Jurkat, Clone E6-1 (cell line): Measurements from ENCODE around the gene SNX25. TPM values are rescaled to one million over a fixed set of nuclear protein-coding genes. Genes with fewer than 3 reads are reported as not detected.
A peak's percentile ranks its signal among the peaks of the same experiment; 100 is the strongest.
"Not testable (repeated sequence)": the region's sequence is repeated elsewhere in the genome, so short reads cannot be mapped to it uniquely, and the experiment has no call there.

Experiments
- DNase-seq: peaks from one replicate; pipeline ENCODE4 v3.0.0-alpha.2; 2011; ENCODE audit warnings: low read depth, low spot score
- H3K4me3 ChIP-seq: 2 replicates; pipeline ENCODE4 v1.5.1; 2011; ENCODE audit warnings: mild to moderate bottlenecking, low read length, control low read depth, moderate library complexity
- polyA plus RNA-seq: library from polyadenylated mRNA; unstranded; fragments of >200 nt; gene quantifications from one replicate; pipeline ENCODE4 v1.2.1, GENCODE V29; 2012; ENCODE audit warnings: missing spikeins; ENCODE audit not compliant: insufficient read length, insufficient read depth

SNX25 gene
- 7.2 TPM for polyA plus RNA-seq

- DNase-seq: peak; percentile 64
Observed at GRCh38 chr4:185209031-185209851, at the start of gene SNX25. SNX25 (plus strand) TSS chr4:185209598; CDS start chr4:185209827, 229 bp downstream.

GRCh38 chr4:185165605-185166063 is 43.8 kb upstream of the SNX25 start:
- peak; percentile 89 for DNase-seq
- H3K4me3 ChIP-seq: no peak overlapping the region

More at GRCh38 chr4:185209031-185209851, at the start of gene SNX25:
- peak within 1 kb of the TSS; percentile 57 for H3K4me3 ChIP-seq

GRCh38 chr4:185167234-185167633 is 42.2 kb upstream of the SNX25 start:
- DNase-seq: no peak
- no peak overlapping the region for H3K4me3 ChIP-seq

DNA sequence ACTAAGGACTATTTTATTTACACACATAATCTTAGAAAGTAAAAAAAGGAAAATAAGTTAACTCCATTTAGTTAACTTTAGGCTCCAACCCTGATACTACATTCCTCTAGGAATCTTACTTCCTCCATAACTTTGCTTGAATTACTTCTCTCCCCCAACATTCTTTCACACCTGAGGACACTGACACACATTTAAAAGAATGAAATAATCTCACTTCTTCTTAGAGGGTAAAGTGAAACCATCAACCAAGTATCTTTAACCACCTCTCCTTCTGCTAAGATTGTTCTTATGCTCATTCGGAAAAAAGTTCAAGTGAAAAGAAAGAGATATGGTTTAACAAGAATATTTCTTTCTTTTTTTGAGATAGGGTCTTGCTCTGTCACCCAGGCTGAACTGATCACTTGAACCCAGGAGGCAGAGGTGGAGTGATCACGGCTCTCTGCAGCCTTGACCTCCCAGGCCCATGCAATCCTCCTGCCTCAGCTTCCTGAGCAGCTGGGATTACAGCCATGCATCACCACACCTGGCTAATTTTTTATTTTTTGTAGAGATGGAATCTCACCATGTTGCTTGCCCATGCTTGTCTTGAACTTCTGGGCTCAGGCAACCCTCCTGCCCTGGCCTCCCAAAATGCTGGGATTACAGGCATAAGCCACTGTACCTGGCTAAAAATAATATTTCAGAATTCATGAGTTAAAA is 37.9 kb upstream of the SNX25 start:
- no peak overlapping the region for H3K4me3 ChIP-seq
- DNase-seq: no peak

- DNase-seq: no peak
- no peak overlapping the region for H3K4me3 ChIP-seq
Observed at GRCh38 chr4:185179488-185179887, 29.9 kb upstream of the SNX25 start.

DNA sequence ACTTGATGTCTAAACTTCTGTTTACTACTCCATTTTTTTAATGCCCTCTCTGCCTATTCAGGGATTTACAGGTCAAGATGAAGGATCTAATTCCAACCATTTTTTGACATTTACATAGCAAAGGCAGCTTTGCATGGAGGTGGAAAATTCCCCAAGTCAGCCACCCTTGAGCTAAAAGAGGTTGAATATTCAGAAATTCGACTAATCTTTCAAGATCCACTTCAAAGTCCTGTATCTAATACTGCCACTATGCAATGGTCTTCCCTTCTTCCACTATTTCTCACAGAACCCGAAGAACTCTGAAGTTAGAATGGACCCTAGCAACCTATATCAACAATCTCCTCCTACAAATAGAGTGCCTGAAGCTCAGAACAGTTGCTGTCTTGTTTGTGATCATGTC is 27.2 kb upstream of the SNX25 start:
- no peak for DNase-seq
- H3K4me3 ChIP-seq: no peak overlapping the region

- H3K4me3 ChIP-seq: no peak overlapping the region
- DNase-seq: peak; percentile 89
Observed at GRCh38 chr4:185183622-185184281, 25.6 kb upstream of the SNX25 start.

DNA sequence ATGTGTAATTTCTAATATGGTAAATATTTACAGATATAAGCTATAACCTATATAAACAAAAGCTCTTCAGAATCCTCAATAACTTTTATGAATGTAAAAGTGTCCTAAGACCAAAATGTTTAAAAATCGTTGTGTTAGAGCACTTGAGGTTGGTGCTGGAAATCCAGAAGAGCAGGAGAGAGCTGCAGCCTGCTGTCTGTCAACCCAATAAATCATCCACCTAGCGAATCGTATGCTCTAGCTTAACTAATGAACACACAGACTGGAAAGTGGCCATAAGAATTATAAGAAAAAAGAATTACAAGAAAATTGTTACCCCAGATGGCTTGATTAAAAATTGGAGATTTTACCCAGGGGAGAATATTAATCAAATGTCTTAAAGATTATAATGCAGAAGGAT is 22.6 kb upstream of the SNX25 start:
- no peak for DNase-seq
- H3K4me3 ChIP-seq: no peak overlapping the region

DNA sequence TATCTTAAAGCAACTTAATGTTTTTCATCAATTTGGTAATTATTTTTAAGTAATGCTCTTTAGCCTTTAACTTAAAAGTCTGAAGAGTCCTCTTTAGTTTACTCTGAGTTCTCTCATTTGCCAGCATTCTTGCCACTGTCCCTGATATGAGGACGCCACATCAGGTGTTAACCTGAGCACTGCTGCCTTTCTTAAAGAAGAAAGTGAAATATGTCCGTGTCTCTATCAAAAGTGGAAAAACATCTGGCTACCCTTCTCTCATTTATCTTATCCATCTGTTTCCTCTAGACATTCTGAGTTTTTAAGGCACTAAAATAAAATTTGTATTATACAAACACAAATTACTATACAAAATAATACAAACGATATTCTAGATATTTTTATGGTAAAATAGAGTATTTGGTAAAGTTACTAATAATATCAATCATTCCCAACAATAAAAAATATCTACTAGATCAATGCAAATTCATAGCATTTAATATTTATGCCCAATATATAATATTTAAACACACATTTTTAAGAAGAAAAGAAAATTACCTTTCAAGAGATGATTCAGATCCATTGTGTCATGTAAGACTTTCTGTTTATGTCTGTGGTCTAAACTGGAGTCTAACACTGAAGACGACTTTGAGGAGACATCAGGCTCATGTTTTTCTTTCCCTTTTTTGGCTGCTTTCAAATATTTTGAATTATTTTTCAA is 19.6 kb upstream of the SNX25 start:
- no peak for DNase-seq
- no peak overlapping the region for H3K4me3 ChIP-seq

GRCh38 chr4:185190306-185190856 is 19.0 kb upstream of the SNX25 start:
- H3K4me3 ChIP-seq: no peak overlapping the region
- DNase-seq: no peak

DNA sequence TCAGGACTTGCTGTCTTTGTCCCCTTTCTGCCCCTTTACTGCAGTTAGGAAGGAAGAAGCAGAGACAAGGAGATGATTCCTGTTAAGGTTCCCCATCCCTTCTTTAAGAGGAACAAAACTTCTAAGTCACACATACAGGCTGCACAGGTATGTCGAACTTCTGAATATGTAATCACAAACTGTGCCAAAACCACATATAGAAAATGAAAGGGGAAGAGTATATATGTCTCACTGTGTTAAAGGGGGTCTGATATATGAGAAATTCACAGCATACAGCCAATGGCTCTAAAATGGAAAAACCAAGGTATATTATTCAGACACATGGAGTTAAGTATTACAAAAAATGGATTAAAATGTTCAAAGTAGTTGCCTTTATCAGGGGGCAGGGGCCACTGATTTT is 17.3 kb upstream of the SNX25 start:
- no peak for DNase-seq
- H3K4me3 ChIP-seq: no peak overlapping the region

GRCh38 chr4:185194924-185195888 is 14.2 kb upstream of the SNX25 start:
- DNase-seq: no peak

DNA sequence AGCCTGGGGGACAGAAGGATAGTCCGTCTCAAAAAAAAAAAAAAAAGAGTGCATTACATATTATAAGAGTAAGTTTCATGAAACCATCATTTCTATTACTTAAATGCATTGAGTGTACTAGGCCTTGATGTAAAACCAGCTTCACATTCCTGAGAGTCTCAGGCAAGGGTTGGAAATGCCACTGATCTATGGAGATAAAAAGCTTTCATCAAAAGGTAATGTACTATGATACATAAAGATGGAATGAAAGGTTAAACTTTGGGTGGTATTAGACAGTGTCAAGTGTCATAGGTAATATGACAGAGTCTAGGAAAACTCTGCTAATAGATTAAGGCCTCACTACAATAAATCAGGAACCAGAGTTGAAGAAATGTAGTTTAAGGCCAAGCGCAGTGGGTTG is 13.0 kb upstream of the SNX25 start:
- DNase-seq: no peak
- no peak overlapping the region for H3K4me3 ChIP-seq

More at GRCh38 chr4:185194924-185195888, 14.2 kb upstream of the SNX25 start:
- no peak overlapping the region for H3K4me3 ChIP-seq

DNA sequence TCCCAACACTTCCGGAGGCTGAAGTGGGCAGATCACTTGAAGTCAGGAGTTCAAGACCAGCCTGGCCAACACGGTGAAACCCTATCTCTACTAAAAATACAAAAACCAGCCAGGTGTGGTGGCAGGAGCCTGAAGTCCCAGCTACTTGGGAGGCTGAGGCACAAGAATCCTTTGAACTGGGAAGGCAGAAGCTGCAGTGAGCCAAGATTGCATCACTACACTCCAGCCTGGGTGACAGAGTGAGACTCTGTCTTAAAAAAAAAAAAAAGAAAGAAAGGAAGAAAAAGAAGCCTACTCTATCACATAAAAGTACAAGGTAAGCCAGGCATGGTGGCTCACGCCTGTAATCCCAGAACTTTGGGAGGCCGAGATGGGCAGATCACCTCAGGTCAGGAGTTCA is 11.2 kb upstream of the SNX25 start:
- H3K4me3 ChIP-seq, DNase-seq: not testable (repeated sequence)

DNA sequence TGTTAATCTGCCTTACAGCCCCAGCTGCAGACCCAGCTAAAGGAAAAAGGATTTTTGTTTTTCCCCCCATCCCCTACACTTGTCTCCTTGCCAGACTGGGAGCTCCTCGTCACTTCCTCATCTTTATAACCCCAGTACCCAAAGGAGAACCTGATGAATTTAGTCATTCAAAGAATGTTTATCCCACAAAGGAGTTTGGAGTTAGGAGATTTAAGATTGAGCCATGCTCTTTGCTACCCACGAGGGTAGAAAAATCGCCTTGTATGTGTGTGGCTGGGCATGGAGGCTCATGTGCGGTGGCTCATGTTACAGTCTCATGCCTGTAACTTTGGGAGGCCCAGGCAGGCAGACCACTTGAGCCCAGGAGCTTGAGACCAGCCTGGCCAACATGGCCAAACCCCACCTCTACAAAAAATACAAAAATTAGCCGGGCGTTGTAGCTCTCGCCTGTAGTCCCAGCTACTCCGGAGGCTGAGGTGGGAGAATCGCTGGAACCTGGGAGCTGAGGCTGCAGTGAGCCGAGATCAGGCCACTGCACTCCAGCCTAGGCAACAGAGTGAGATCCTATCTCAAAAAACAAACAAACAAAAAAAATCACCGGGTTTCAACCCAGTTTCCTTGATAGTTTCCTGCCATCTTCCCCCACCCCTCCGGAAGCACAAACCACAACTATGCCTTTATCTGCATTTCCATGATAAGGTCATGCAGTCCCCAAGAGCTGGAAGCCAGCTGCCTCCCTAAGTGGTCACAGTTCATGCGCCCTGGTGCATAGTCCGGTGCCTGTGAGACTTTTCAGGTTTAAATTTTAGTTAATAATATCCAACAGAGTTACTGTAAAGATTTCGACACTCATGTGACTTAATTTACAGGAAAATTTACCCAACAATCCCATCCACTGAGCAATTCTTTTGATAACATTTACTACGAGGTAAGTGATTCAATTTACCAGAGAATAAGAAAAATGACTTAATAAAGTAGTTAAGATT is 7.1 kb upstream of the SNX25 start:
- DNase-seq: no peak
- peak overlapping the region; percentile 80 for H3K4me3 ChIP-seq

- peak overlapping the region; percentile 80 for H3K4me3 ChIP-seq
- no peak for DNase-seq
Observed at GRCh38 chr4:185202984-185203485, 6.4 kb upstream of the SNX25 start.
